Measurements from ENCODE around the gene APOA5.

GRCh38 chr11:116791813-116792143, at the start of gene APOA5:
- no peak for TF ChIP-seq CTCF (IDR thresholded peaks at IDR 0.05)
- TF ChIP-seq EZH2 (IDR thresholded peaks at IDR 0.05) = no peak
- TF ChIP-seq EZH2phosphoT487 (IDR thresholded peaks at IDR 0.05) = no peak

Measured in neural progenitor cell (in vitro differentiated cells).